Right cardiac atrium (tissue), 5 donors: ENCODE measurements around the gene LENEP. TPM values are rescaled to one million over a fixed set of nuclear protein-coding genes. Genes with fewer than 3 reads are reported as not detected.

Source experiments
- ATAC-seq, 2 donors: fragments of 200-7000 bp; cut with Tn5 transposase; one replicate each; pipeline versions ENCODE4 v1.8.0 to v1.9.1; 2020; ENCODE audit warnings: moderate library complexity in 2 of 2, mild to moderate bottlenecking in 1 of 2
- DNase-seq, 3 donors: peaks; one replicate each; pipeline ENCODE4 v3.0.0-alpha.2; 2020
- H3K27ac ChIP-seq: one replicate; pipeline ENCODE4 v1.5.1; 2013; ENCODE audit warnings: mild to moderate bottlenecking, low read length, control low read depth, moderate library complexity
- H3K27me3 ChIP-seq: one replicate; pipeline ENCODE4 v1.6.1; 2013; ENCODE audit not compliant: control insufficient read depth, insufficient read depth
- H3K4me1 ChIP-seq: one replicate; pipeline ENCODE4 v1.6.1; 2013; ENCODE audit warnings: low read length; ENCODE audit not compliant: control insufficient read depth, insufficient read depth
- H3K4me3 ChIP-seq: one replicate; pipeline ENCODE4 v1.5.1; 2013; ENCODE audit warnings: low read length, control low read depth
- H3K9me3 ChIP-seq: one replicate; pipeline ENCODE4 v1.6.1; 2013; ENCODE audit warnings: low read length; ENCODE audit not compliant: control insufficient read depth
- WGBS: extraction: QIAGEN DNeasy Blood & Tissue Kit; methylation state at CpG from one replicate; pipeline ENCODE4 v1.1.7; 2013; 5-methylcytosine and 5-hydroxymethylcytosine counted together
- intact Hi-C, 4 donors: fragments of 100-400 bp; cut with DNase I; formaldehyde crosslinking; loops; one replicate each; pipeline versions ENCODE4 v1.11.0 to v1.14.0; 2022 to 2023
- polyA plus RNA-seq: library from polyadenylated mRNA; stranded (reverse); fragments of 200-250 nt; gene quantifications from one replicate; pipeline ENCODE4 v1.2.3, GENCODE V29; 2013
- total RNA-seq, 4 donors: library from RNA; stranded (reverse); fragmentation: NEBNext Ultra II Directional; extraction: Animal tissue kit (Norgen Biotek cat#: 25700); gene quantifications; one replicate each; pipeline ENCODE4 v1.2.1, GENCODE V29; 2021
- donor health status: healthy with polysubstance abuse.
- donor health status: DM: no; HTN: yes; CAD: no.
- donor health status: DM: no; HTN: no; CAD: no.
- donor health status: DM: no; HTN: yes; CAD: no; lungs with severe emphysema.
- donor health status: DM: yes; HTN: yes; CAD: no.

The LENEP gene
- total and polyA plus RNA-seq, 5 donors: not detected

- Histone ChIP-seq H3K4me1 (peaks cover 25% of the 10 kb centered on the region), H3K9me3 (no peaks in the 10 kb centered on the region), H3K4me3 (no peak overlapping the region), H3K27ac (peak overlapping the region; percentile 9), H3K27me3 (no peaks in the 10 kb centered on the region)
- intact Hi-C loops: no loop called here
- 62% methylated on average over 16 of the region's 16 CpGs for WGBS
- DNase-seq (peak in 2 of 3 donors; percentile 79), ATAC-seq (no peak)
Measured at GRCh38 chr1:155008015-155008941, 14.9 kb downstream of the LENEP start.

GRCh38 chr1:155009221-155009711, 15.9 kb downstream of the LENEP start:
- no peaks in the 10 kb centered on the region for H3K9me3 ChIP-seq
- H3K4me1 ChIP-seq: peaks cover 26% of the 10 kb centered on the region
- peak in 2 of 3 donors; percentile 53 to 64 for DNase-seq
- H3K27me3 ChIP-seq: no peaks in the 10 kb centered on the region
- 91% methylated on average over 12 of the region's 12 CpGs for WGBS
- no peak for ATAC-seq
- no peak overlapping the region for H3K27ac ChIP-seq
- intact Hi-C loops: no loop called here
- H3K4me3 ChIP-seq: no peak overlapping the region

- no peaks in the 10 kb centered on the region for H3K9me3 ChIP-seq
- 87% methylated on average over 5 of the region's 5 CpGs for WGBS
- DNase-seq (no peak), ATAC-seq (no peak)
- H3K4me1 ChIP-seq: peaks cover 21% of the 10 kb centered on the region
- no peak overlapping the region for H3K27ac ChIP-seq
- H3K4me3 ChIP-seq: no peak overlapping the region
- H3K27me3 ChIP-seq: no peaks in the 10 kb centered on the region
- intact Hi-C loops: loop anchor here in 1 of 4 donors (10.0 kb wide), 1 partner anchor 45 kb away; the partner anchor contains the start of gene PYGO2
Measured at GRCh38 chr1:155009742-155010141, 16.4 kb downstream of the LENEP start.

GRCh38 chr1:155010211-155010918, 17.0 kb downstream of the LENEP start:
- peaks cover 19% of the 10 kb centered on the region for H3K4me1 ChIP-seq
- H3K27ac ChIP-seq: no peak overlapping the region
- H3K9me3 ChIP-seq: no peaks in the 10 kb centered on the region
- H3K4me3 ChIP-seq: no peak overlapping the region
- DNase-seq (no peak), ATAC-seq (no peak)
- no peaks in the 10 kb centered on the region for H3K27me3 ChIP-seq
- intact Hi-C loops: loop anchor here in 1 of 4 donors (10.0 kb wide), 1 partner anchor 46 kb away; the partner anchor contains the start of gene PYGO2
- WGBS: 49% methylated on average over 11 of the region's 11 CpGs

- 78% methylated on average over 5 of the region's 5 CpGs for WGBS
- Histone ChIP-seq H3K4me1 (peaks cover 16% of the 10 kb centered on the region), H3K4me3 (no peak overlapping the region), H3K27me3 (no peaks in the 10 kb centered on the region), H3K27ac (no peak overlapping the region), H3K9me3 (no peaks in the 10 kb centered on the region)
- intact Hi-C loops: loop anchor here in 1 of 4 donors (10.0 kb wide), 1 partner anchor 46 kb away; the partner anchor contains the start of gene PYGO2
- DNase-seq: no peak
- ATAC-seq: no peak
Measured at GRCh38 chr1:155011004-155011416, 17.6 kb downstream of the LENEP start.

- no peak overlapping the region for H3K4me3 ChIP-seq
- no peaks in the 10 kb centered on the region for H3K27me3 ChIP-seq
- ATAC-seq (peak in 1 of 2 donors; percentile 0), DNase-seq (no peak)
- peak overlapping the region; percentile 21 for H3K27ac ChIP-seq
- intact Hi-C loops: loop anchor here in 1 of 4 donors (10.0 kb wide), 1 partner anchor 47 kb away; the partner anchor contains the start of gene PYGO2
- H3K4me1 ChIP-seq: peaks cover 11% of the 10 kb centered on the region
- H3K9me3 ChIP-seq: no peaks in the 10 kb centered on the region
- WGBS: 91% methylated on average over 6 of the region's 6 CpGs
Measured at GRCh38 chr1:155011437-155012025, 18.1 kb downstream of the LENEP start.

GRCh38 chr1:155012026-155012546, 18.7 kb downstream of the LENEP start:
- DNase-seq: peak; percentile 88 to 92 (median 92)
- Histone ChIP-seq H3K9me3 (no peaks in the 10 kb centered on the region), H3K27ac (peak overlapping the region; percentile 43), H3K4me3 (no peak overlapping the region), H3K27me3 (no peaks in the 10 kb centered on the region), H3K4me1 (peaks cover 9% of the 10 kb centered on the region)
- whole genome bisulfite sequencing: 26% methylated on average over 9 of the region's 9 CpGs
- intact Hi-C loops: loop anchor here in 1 of 4 donors (10.0 kb wide), 1 partner anchor 47 kb away; the partner anchor contains the start of gene PYGO2
- ATAC-seq: peak; percentile 52 to 60

GRCh38 chr1:155012776-155013602, 19.6 kb downstream of the LENEP start:
- 69% methylated on average over 3 of the region's 3 CpGs for WGBS
- no peak overlapping the region for H3K27ac ChIP-seq
- H3K4me3 ChIP-seq: no peak overlapping the region
- no peaks in the 10 kb centered on the region for H3K27me3 ChIP-seq
- no peaks in the 10 kb centered on the region for H3K9me3 ChIP-seq
- ATAC-seq (no peak), DNase-seq (no peak)
- intact Hi-C loops: loop anchor here in 1 of 4 donors (10.0 kb wide), 1 partner anchor 48 kb away; the partner anchor contains the start of gene PYGO2
- H3K4me1 ChIP-seq: peaks cover 12% of the 10 kb centered on the region

- Histone ChIP-seq H3K4me1 (peaks cover 12% of the 10 kb centered on the region), H3K27ac (no peak overlapping the region), H3K4me3 (no peak overlapping the region), H3K27me3 (no peaks in the 10 kb centered on the region), H3K9me3 (no peaks in the 10 kb centered on the region)
- ATAC-seq (no peak), DNase-seq (no peak)
- intact Hi-C loops: loop anchor here in 1 of 4 donors (10.0 kb wide), 1 partner anchor 49 kb away; the partner anchor contains the start of gene PYGO2
- WGBS: 39% methylated on average over 8 of the region's 8 CpGs
Measured at GRCh38 chr1:155013632-155014031, 20.2 kb downstream of the LENEP start.
